ENCODE results near the gene BUD13. TPM values are rescaled to one million over a fixed set of nuclear protein-coding genes. Genes with fewer than 3 reads are reported as not detected.

BUD13 gene
- total RNA-seq, 2 donors from 2014 or later, result 17.9 to 19.1 TPM

GRCh38 chr11:116778556-116778955 is 5.8 kb upstream of the BUD13 start:
- peaks cover 12% of the 10 kb centered on the region for H3K36me3 ChIP-seq
- DNase-seq, result no peak
- intact Hi-C loops (cut with DNase I), result no loop called here

GRCh38 chr11:116777056-116777455 is 4.3 kb upstream of the BUD13 start:
- no peaks in the 10 kb centered on the region for H3K27me3 ChIP-seq
- H3K27ac ChIP-seq, result no peak overlapping the region
- H3K36me3 ChIP-seq, result peaks cover 12% of the 10 kb centered on the region
- peaks cover 2% of the 10 kb centered on the region for H3K4me1 ChIP-seq
- H3K4me3 ChIP-seq, result no peak overlapping the region
- intact Hi-C loops (cut with DNase I), result no loop called here
- no peak for DNase-seq
- H3K9me3 ChIP-seq, result no peaks in the 10 kb centered on the region
- no peak for TF ChIP-seq CTCF (IDR thresholded peaks at IDR 0.05)
- no peak overlapping the region for H3K9ac ChIP-seq (ENCODE audit: low read depth in 2 of 2, low read length in 2 of 2)

More at GRCh38 chr11:116778556-116778955, 5.8 kb upstream of the BUD13 start:
- H3K27me3 ChIP-seq, result no peaks in the 10 kb centered on the region
- no peaks in the 10 kb centered on the region for H3K4me1 ChIP-seq
- no peaks in the 10 kb centered on the region for H3K9me3 ChIP-seq
- H3K9ac ChIP-seq (ENCODE audit: low read depth in 2 of 2, low read length in 2 of 2), result no peak overlapping the region
- no peak overlapping the region for H3K27ac ChIP-seq
- TF ChIP-seq CTCF (IDR thresholded peaks at IDR 0.05), result no peak
- no peak overlapping the region for H3K4me3 ChIP-seq

GRCh38 chr11:116776522-116776984 is 3.8 kb upstream of the BUD13 start:
- no peak for DNase-seq
- Histone ChIP-seq H3K4me1 (peaks cover 7% of the 10 kb centered on the region), H3K27me3 (no peaks in the 10 kb centered on the region), H3K4me3 (no peak overlapping the region), H3K27ac (no peak overlapping the region), H3K9me3 (no peaks in the 10 kb centered on the region), H3K9ac (ENCODE audit: low read depth in 2 of 2, low read length in 2 of 2) (no peak overlapping the region), H3K36me3 (peaks cover 12% of the 10 kb centered on the region)
- no peak for TF ChIP-seq CTCF (IDR thresholded peaks at IDR 0.05)
- intact Hi-C loops (cut with DNase I), result no loop called here

- Histone ChIP-seq H3K4me3 (no peak overlapping the region), H3K27ac (no peak overlapping the region)
- no peak for TF ChIP-seq CTCF (IDR thresholded peaks at IDR 0.05)
These were observed 3.2 kb upstream of the BUD13 start for GRCh38 chr11:116775975-116776374.

GRCh38 chr11:116774661-116775060 is 1.9 kb upstream of the BUD13 start:
- Histone ChIP-seq H3K27me3 (no peaks in the 10 kb centered on the region), H3K9ac (ENCODE audit: low read depth in 2 of 2, low read length in 2 of 2) (no peak overlapping the region), H3K36me3 (peaks cover 12% of the 10 kb centered on the region), H3K27ac (no peak overlapping the region), H3K9me3 (no peaks in the 10 kb centered on the region), H3K4me1 (peaks cover 9% of the 10 kb centered on the region), H3K4me3 (no peak overlapping the region)
- DNase-seq, result no peak
- TF ChIP-seq CTCF (IDR thresholded peaks at IDR 0.05), result no peak
- intact Hi-C loops (cut with DNase I), result no loop called here

More at GRCh38 chr11:116775975-116776374, 3.2 kb upstream of the BUD13 start:
- peaks cover 9% of the 10 kb centered on the region for H3K4me1 ChIP-seq
- no peak overlapping the region for H3K9ac ChIP-seq (ENCODE audit: low read depth in 2 of 2, low read length in 2 of 2)
- H3K9me3 ChIP-seq, result no peaks in the 10 kb centered on the region
- intact Hi-C loops (cut with DNase I), result no loop called here
- no peak for DNase-seq
- H3K27me3 ChIP-seq, result no peaks in the 10 kb centered on the region
- peaks cover 12% of the 10 kb centered on the region for H3K36me3 ChIP-seq
